ENCODE measurements around the gene HCLS1. TPM values are rescaled to one million over a fixed set of nuclear protein-coding genes. Genes with fewer than 3 reads are reported as not detected.
A peak's percentile ranks its signal among the peaks of the same experiment; 100 is the strongest.

HCLS1 gene
- total and polyA plus RNA-seq, 2 of the 8 experiments (the other 6 are each of a cell fraction or from before 2014, with no cell fraction given), result 0.53 to 1.3 TPM

GRCh38 chr3:121642601-121643314, 17.9 kb downstream of the HCLS1 start:
- POLR2A ChIA-PET (ENCODE audit: partially characterized antibody), result interaction anchor here (0.8 to 1.8 kb wide), 2 partner anchors 49 to 107 kb away, joined by 3 to 7 read pairs; partner anchors contain the start of genes FBXO40 and GOLGB1
- Histone ChIP-seq H3K4me1 (replicated peaks in 1 of 4; ENCODE audit: control insufficient read depth in 3 of 4, insufficient read depth in 4 of 4, low read length in 3 of 4) (peaks cover 0 to 4% (median 0%) of the 10 kb centered on the region in 4 experiments; a peak in 2 of 7 replicates), H3K79me1 (ENCODE audit: low read depth, low read length) (no peaks in the 10 kb centered on the region), H4K8ac (ENCODE audit: extremely low read depth, insufficient read depth, low read length) (no peak overlapping the region), H2BK20ac (ENCODE audit: low read length) (no peak overlapping the region), H4K91ac (replicated peaks; ENCODE audit: insufficient read length, low read length) (no peak overlapping the region), H3K9ac (replicated peaks in 1 of 4; ENCODE audit: extremely low read depth in 1 of 4, low read depth in 3 of 4, low read length in 3 of 4) (no peak overlapping the region), H4K5ac (ENCODE audit: insufficient read length, low read depth, low read length) (no peak overlapping the region), H3K27me3 (replicated peaks in 1 of 4; ENCODE audit: control insufficient read depth in 3 of 4, extremely low read depth in 1 of 4, insufficient read depth in 3 of 4, low read length in 3 of 4) (no peaks in the 10 kb centered on the region), H4K20me1 (replicated peaks in 1 of 2; ENCODE audit: control insufficient read depth in 1 of 2, insufficient read depth in 2 of 2, low read length in 2 of 2) (no peaks in the 10 kb centered on the region), H2AK5ac (ENCODE audit: low read depth, low read length) (no peak overlapping the region), H2BK12ac (ENCODE audit: low read depth, low read length) (peak overlapping the region; percentile 13; the same call in 1 of the 2 replicates), H3K36me3 (ENCODE audit: control insufficient read depth in 2 of 4, insufficient read depth in 4 of 4, low read length in 3 of 4) (no peaks in the 10 kb centered on the region), H3K14ac (ENCODE audit: insufficient read length) (no peak overlapping the region), H2AFZ (ENCODE audit: low read length) (peak overlapping the region; percentile 2; the same call in 1 of the 2 replicates), H2BK15ac (ENCODE audit: low read length) (no peak overlapping the region), H3K56ac (replicated peaks; ENCODE audit: insufficient read length, low read depth, low read length) (no peak overlapping the region), H3K23me2 (ENCODE audit: low read depth, low read length) (no peaks in the 10 kb centered on the region), H3K27ac (ENCODE audit: low read depth, low read length) (no peak overlapping the region), H3K79me2 (ENCODE audit: control insufficient read depth in 1 of 2, insufficient read depth in 2 of 2, low read length in 2 of 2) (no peaks in the 10 kb centered on the region), H3K4me3 (ENCODE audit: extremely low read depth in 1 of 4, insufficient read depth in 2 of 4, low read depth in 3 of 4, low read length in 4 of 4) (no peak overlapping the region), H3K9me3 (ENCODE audit: insufficient read depth in 2 of 2, low read depth in 1 of 2, low read length in 1 of 2) (no peaks in the 10 kb centered on the region), H2BK120ac (replicated peaks; ENCODE audit: low read depth, low read length) (no peak overlapping the region), H3K4ac (replicated peaks; ENCODE audit: insufficient read length, low read depth, low read length) (no peak overlapping the region), H3K4me2 (ENCODE audit: insufficient read depth in 1 of 2, low read depth in 2 of 2, low read length in 2 of 2) (no peak overlapping the region), H3K18ac (ENCODE audit: extremely low read depth, low read length) (no peak overlapping the region), H2BK5ac (ENCODE audit: low read depth, low read length) (no peak overlapping the region), H3K23ac (ENCODE audit: insufficient read length) (no peak overlapping the region)
- WGBS, 2 experiments (ENCODE audit: extremely low coverage in 1 of 2, insufficient coverage in 1 of 2, insufficient read length in 1 of 2, insufficient replicate concordance in 2 of 2, low coverage in 1 of 2, low lambda C conversion rate in 2 of 2, missing lambda C conversion rate in 1 of 2), result 81% methylated on average over 9 of the region's 9 CpGs; no CpG with 5 or more reads in 1 of the 2 experiments
- DNase-seq (ENCODE audit: low read depth in 1 of 2, low spot score in 2 of 2) (no peak), FAIRE-seq (no peak)
- CTCF ChIA-PET (ENCODE audit: partially characterized antibody), result interaction anchor here (0.5 kb wide), 1 partner anchor 29 kb away, joined by 3 read pairs; no protein-coding TSS in a partner anchor
- TF ChIP-seq CBX8 (IDR thresholded peaks at IDR 0.05; ENCODE audit: borderline replicate concordance, low read depth, low read length) (no peak), TAF1 (IDR thresholded peaks at IDR 0.05; ENCODE audit: low read depth, low read length) (no peak), SAP30 (IDR thresholded peaks at IDR 0.05; ENCODE audit: insufficient read depth, insufficient replicate concordance, low read length) (no peak), SIX5 (IDR thresholded peaks at IDR 0.05; ENCODE audit: low read depth, low read length) (no peak), ZNF274 (IDR thresholded peaks at IDR 0.05; ENCODE audit: borderline replicate concordance, extremely low read depth, low read length) (no peak), KDM5A (IDR thresholded peaks at IDR 0.05; ENCODE audit: low read length) (no peak), EZH2 (IDR thresholded peaks at IDR 0.05; ENCODE audit: low read depth, low read length, severe bottlenecking) (no peak), SUZ12 (IDR thresholded peaks at IDR 0.05; ENCODE audit: low read length) (no peak), CTBP2 (IDR thresholded peaks at IDR 0.05; ENCODE audit: borderline replicate concordance, insufficient read depth, insufficient read length, low read length) (no peak), TBP (IDR thresholded peaks at IDR 0.05; ENCODE audit: low read depth, low read length) (no peak), RXRA (IDR thresholded peaks at IDR 0.05; ENCODE audit: insufficient read depth, low read depth, low read length) (no peak)
- TF ChIP-seq, protein P1, sequence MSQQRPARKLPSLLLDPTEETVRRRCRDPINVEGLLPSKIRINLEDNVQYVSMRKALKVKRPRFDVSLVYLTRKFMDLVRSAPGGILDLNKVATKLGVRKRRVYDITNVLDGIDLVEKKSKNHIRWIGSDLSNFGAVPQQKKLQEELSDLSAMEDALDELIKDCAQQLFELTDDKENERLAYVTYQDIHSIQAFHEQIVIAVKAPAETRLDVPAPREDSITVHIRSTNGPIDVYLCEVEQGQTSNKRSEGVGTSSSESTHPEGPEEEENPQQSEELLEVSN (IDR thresholded peaks at IDR 0.05), result no peak
